ENCODE measurements around the gene GABBR1. TPM values are rescaled to one million over a fixed set of nuclear protein-coding genes. Genes with fewer than 3 reads are reported as not detected.

The GABBR1 gene
- total and polyA plus RNA-seq, 2 of the 13 experiments (the other 11 are each of a cell fraction or from before 2014, with no cell fraction given): 0.07 to 0.37 TPM

- TF ChIP-seq BRCA1 (CRISPR knock-in tag; IDR thresholded peaks at IDR 0.05) (0 out of 2 replicates have a peak, but pooled peaks have one; percentile 40), TBP (CRISPR knock-in tag; IDR thresholded peaks at IDR 0.05) (0 out of 2 replicates have a peak, but pooled peaks have one; percentile 65), FOXK1 (CRISPR knock-in tag; IDR thresholded peaks at IDR 0.05; ENCODE audit: borderline replicate concordance, low read depth) (peak; percentile 58; the same call in 1 of the 2 replicates), TCF12 (IDR thresholded peaks at IDR 0.05) (no peak), TCF12 (CRISPR knock-in tag; IDR thresholded peaks at IDR 0.05) (no peak), GABPB1 (CRISPR knock-in tag; IDR thresholded peaks at IDR 0.05) (peak; percentile 18; the same call in 1 of the 2 replicates), GTF2F1 (IDR thresholded peaks at IDR 0.05; ENCODE audit: low read length) (no peak), MYC (CRISPR knock-in tag; IDR thresholded peaks at IDR 0.05; ENCODE audit: borderline replicate concordance) (peak; percentile 59; the same call in 1 of the 2 replicates), SP4 (CRISPR knock-in tag; IDR thresholded peaks at IDR 0.05) (peak; percentile 61), PHF8 (CRISPR knock-in tag; IDR thresholded peaks at IDR 0.05) (peak; percentile 51; the same call in 1 of the 2 replicates), ZNF580 (CRISPR knock-in tag; IDR thresholded peaks at IDR 0.05; ENCODE audit: borderline replicate concordance, low read depth) (0 out of 2 replicates have a peak, but pooled peaks have one; percentile 46), SRF (IDR thresholded peaks at IDR 0.05; ENCODE audit: low read depth, low read length) (no peak), TEF (CRISPR knock-in tag; IDR thresholded peaks at IDR 0.05) (no peak), DRAP1 (CRISPR knock-in tag; IDR thresholded peaks at IDR 0.05) (peak; percentile 100), HNRNPL (IDR thresholded peaks at IDR 0.05; ENCODE audit: low read depth, low read length) (peak; percentile 89), EP300 (IDR thresholded peaks at IDR 0.05; ENCODE audit: low read depth in 2 of 2, low read length in 2 of 2) (no peak), EP300 (CRISPR knock-in tag; IDR thresholded peaks at IDR 0.05; ENCODE audit: borderline replicate concordance) (no peak), DR1 (CRISPR knock-in tag; IDR thresholded peaks at IDR 0.05) (peak; percentile 94), AGO2 (optimal IDR thresholded peaks at IDR 0.05; ENCODE audit: low read depth, low read length) (no peak), SOX5 (CRISPR knock-in tag; IDR thresholded peaks at IDR 0.05; ENCODE audit: borderline replicate concordance) (no peak), ZNF609 (CRISPR knock-in tag; IDR thresholded peaks at IDR 0.05; ENCODE audit: borderline replicate concordance) (no peak), ZC3H13 (CRISPR knock-in tag; IDR thresholded peaks at IDR 0.05) (no peak), HMG20B (CRISPR knock-in tag; conservative IDR thresholded peaks at IDR 0.05) (no peak), ZNF598 (CRISPR knock-in tag; IDR thresholded peaks at IDR 0.05; ENCODE audit: borderline replicate concordance) (peak; percentile 54; the same call in 1 of the 2 replicates)
Observed at GRCh38 chr6:29649701-29650673, 17.0 kb upstream of the GABBR1 start (continued).
